Left colon (tissue), 2 donors: ENCODE data around the gene MASP2. TPM values are rescaled to one million over a fixed set of nuclear protein-coding genes. Genes with fewer than 3 reads are reported as not detected.

Experiments used
- total RNA-seq, 2 donors: library from RNA; stranded (reverse); fragmentation: NEBNext Ultra II Directional; extraction: Animal tissue kit (Norgen Biotek cat#: 25700); gene quantifications; one replicate each; pipeline ENCODE4 v1.2.1, GENCODE V29; 2021
- donor health status: DM: no; HTN: no; CAD: no.
- donor health status: DM: yes; HTN: yes; CAD: no.

Gene MASP2
- total RNA-seq, 2 donors from 2014 or later: not detected

Other genes starting within 250 kb of the MASP2 start
- 100 to 1,000 TPM; 112 to 121 TPM for gene TARDBP, start 34.6 kb downstream of the MASP2 start, total RNA-seq
- gene SRM, start 12.8 kb upstream of the MASP2 start, total RNA-seq: 10 to 100 TPM; 17.8 to 29.9 TPM
- 10 to 100 TPM; 38.2 to 54.3 TPM for gene EXOSC10, start 52.6 kb upstream of the MASP2 start, total RNA-seq
- gene ANGPTL7, start 142.1 kb upstream of the MASP2 start, total RNA-seq: under 1 TPM; 0.34 to 0.81 TPM
- gene MTOR, start 215.3 kb upstream of the MASP2 start, total RNA-seq: 10 to 100 TPM; 31.0 to 40.1 TPM
- 10 to 100 TPM; 11.0 to 12.4 TPM for gene UBIAD1, start 226.0 kb upstream of the MASP2 start, total RNA-seq